ENCODE results near the gene RAB9B. TPM values are rescaled to one million over a fixed set of nuclear protein-coding genes. Genes with fewer than 3 reads are reported as not detected.

RAB9B gene, protein sequence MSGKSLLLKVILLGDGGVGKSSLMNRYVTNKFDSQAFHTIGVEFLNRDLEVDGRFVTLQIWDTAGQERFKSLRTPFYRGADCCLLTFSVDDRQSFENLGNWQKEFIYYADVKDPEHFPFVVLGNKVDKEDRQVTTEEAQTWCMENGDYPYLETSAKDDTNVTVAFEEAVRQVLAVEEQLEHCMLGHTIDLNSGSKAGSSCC
- total RNA-seq (under 1 TPM; 0.18 to 0.25 TPM), total RNA-seq (0.23 to 0.30 reads per million in 2 donors)

DNA sequence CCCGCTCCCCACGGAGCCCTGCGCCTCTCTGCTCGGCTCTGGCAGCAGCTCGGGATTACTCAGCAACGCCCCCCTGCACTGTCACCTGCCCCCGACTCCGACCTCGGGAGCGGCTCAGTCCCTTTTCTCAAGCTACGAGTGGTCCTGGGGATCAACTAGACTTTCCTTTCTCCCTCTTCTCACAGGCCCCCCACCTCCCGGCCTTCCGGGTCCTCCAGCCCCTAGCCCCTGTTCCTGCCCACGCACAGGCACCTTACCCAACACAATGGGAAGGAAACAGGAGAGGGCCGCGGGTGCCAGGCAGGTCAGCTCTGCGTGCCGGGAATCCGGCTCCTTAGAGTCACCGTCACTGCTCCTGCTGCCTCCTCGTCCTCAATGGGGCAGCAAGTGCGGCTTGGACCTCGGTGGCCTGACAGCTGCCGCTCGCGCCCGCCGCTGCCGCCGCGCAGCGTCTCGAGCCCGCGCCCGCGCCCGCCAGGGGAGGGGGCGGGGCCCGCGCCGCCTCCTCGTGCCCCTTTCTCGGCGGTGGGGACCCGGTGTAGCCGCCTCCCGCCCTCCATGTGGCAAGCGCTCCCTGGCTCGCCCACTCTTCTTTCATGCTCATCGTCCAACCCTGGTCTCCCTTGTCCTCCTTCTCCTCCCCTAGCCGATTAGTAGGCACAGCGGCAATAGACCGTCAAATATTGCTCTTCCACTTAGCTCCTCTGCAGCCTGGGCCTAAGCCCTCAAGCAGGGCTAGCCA is at the start of gene RAB9B:
RAB9B (minus strand) TSS at position 455 of the 742 bp plus-strand sequence. CDS start 6,473 bp downstream, outside the sequence.
- H3K27me3 Mint-ChIP-seq = peaks cover 9% of the 10 kb centered on the region
- H3K9me3 ChIP-seq (ENCODE audit: control insufficient read depth, low read length, poor library complexity, severe bottlenecking) = no peaks in the 10 kb centered on the region
- H3K27ac Mint-ChIP-seq = peak within 1 kb of the TSS; percentile 79
- H3K4me1 Mint-ChIP-seq = peaks cover 4% of the 10 kb centered on the region
- H3K4me3 Mint-ChIP-seq = peak within 1 kb of the TSS; percentile 97
- H3K36me3 Mint-ChIP-seq (ENCODE audit: low read depth) = no peaks in the 10 kb centered on the region
- DNase-seq = peak in 1 of 3 donors; percentile 3
- ATAC-seq = peak; percentile 87

DNA sequence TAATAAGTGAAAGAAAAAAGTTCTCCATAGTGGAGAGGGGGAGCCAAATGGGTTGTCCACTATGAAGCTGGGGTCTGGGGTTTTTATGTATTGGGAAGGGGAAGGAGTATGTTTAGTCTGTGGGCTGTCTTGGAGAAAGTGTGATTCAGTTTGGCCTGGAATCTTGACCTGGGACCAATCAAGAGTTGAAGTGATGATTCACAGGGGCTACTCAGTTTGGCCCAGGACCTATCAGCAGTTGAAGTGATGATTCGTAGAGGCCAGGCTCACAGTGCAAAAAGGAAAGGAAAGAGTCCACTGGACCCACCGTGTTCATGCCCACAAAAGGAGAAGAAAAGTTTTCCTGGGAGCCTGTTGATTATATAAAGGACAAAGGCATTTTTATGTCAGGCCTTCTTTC is 47.3 kb upstream of the RAB9B start:
- Mint-ChIP-seq H3K4me3 (no peak overlapping the region), H3K27me3 (no peaks in the 10 kb centered on the region)
- ATAC-seq = no peak

DNA sequence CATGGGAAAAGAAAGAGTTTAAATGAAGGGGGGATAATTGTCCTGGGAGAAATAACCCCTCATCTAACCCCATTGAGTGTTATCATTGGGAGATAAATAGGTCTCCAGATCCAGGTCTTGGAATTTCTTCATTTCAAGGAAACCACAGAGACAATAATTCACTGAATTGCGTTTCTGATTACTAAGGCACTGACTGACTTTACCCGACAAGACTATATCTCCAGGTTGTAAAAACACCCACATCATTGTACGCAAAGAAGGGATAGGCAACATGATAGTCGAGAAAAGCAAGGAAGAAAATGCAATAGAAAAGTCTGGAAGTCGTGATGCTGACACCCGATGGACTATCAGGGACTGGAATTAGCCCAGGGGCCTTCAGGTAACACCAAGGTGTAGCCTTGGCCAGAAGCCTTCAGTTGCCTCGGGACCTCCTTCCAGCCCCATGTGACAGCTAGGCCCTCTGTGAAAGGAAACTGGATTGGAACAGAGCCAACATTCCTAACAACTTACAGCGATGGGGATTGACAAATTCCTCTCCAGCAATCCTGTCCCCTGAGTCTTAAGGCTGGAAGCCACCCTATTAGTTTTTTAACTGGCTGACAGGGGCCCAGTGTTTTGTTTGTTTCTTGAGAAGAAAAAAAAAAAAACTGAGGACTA is 46.5 kb upstream of the RAB9B start:
- Mint-ChIP-seq H3K4me1 (no peaks in the 10 kb centered on the region), H3K27ac (no peak overlapping the region), H3K27me3 (no peaks in the 10 kb centered on the region), H3K36me3 (ENCODE audit: low read depth) (no peaks in the 10 kb centered on the region), H3K4me3 (no peak overlapping the region)
- peaks cover 2% of the 10 kb centered on the region for H3K9me3 ChIP-seq (ENCODE audit: control insufficient read depth, low read length, poor library complexity, severe bottlenecking)
- DNase-seq (no peak), ATAC-seq (no peak)

More for the DNA sequence above, 47.3 kb upstream of the RAB9B start:
- Mint-ChIP-seq H3K27ac (no peak overlapping the region), H3K36me3 (ENCODE audit: low read depth) (no peaks in the 10 kb centered on the region), H3K4me1 (no peaks in the 10 kb centered on the region)
- DNase-seq = no peak
- H3K9me3 ChIP-seq (ENCODE audit: control insufficient read depth, low read length, poor library complexity, severe bottlenecking) = peaks cover 2% of the 10 kb centered on the region

DNA sequence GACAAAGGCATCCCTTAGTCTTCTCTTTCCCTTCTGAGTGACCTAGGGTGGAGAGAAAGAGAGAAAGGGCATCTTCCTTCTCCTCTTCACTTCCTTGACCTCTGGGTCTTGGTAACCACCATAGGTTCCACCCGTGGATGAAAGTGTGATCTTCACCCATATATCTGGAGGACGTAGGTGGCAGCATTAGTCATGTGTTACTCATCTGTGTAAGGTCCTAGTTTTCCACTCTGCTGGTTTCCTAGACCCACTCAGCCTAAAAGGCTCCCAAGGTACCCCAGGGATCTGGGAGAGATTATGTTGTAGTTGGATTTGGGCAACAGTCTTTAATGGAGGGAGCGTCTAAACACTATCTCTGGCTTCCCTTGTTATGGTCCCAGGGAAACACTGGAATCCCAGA is 45.5 kb upstream of the RAB9B start:
- ATAC-seq (no peak), DNase-seq (no peak)
- H3K9me3 ChIP-seq (ENCODE audit: control insufficient read depth, low read length, poor library complexity, severe bottlenecking) = peaks cover 2% of the 10 kb centered on the region
- no peaks in the 10 kb centered on the region for H3K27me3 Mint-ChIP-seq
- no peaks in the 10 kb centered on the region for H3K36me3 Mint-ChIP-seq (ENCODE audit: low read depth)
- H3K27ac Mint-ChIP-seq = no peak overlapping the region
- H3K4me1 Mint-ChIP-seq = no peaks in the 10 kb centered on the region
- H3K4me3 Mint-ChIP-seq = no peak overlapping the region

DNA sequence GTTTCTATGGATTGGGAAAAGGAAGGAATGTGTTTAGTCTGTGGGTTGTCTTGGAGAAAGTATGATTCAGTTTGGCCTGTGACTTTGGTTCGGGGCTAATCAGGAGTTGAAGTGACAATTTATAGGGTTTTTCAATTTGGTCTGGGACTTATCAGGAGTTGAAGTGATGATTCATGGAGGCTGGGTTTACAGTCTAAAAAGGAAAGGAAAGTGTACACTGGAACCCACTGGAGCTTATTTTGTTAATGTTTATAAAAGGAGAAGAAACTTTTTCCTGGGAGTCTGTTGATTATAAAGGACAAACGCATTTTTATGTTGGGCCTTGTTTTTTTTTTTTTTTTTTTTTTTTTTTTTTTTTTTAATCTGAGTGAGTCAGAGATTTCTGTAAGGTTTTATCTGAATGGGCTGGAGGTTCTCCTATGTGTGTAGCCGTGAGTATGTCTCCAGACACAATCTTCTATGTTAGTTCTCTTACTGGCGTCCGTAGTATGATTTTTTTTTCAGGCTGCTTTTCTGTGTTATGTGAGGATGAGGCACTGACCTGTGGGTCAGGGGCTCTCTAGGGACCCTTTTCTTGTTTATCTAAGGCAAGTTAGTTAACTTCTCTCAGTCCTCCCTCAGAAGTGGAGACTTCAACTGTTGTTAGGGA is 33.0 kb upstream of the RAB9B start:
- ATAC-seq (no peak), DNase-seq (no peak)
- H3K9me3 ChIP-seq (ENCODE audit: control insufficient read depth, low read length, poor library complexity, severe bottlenecking) = no peaks in the 10 kb centered on the region
- Mint-ChIP-seq H3K4me3 (no peak overlapping the region), H3K27me3 (no peaks in the 10 kb centered on the region), H3K4me1 (no peaks in the 10 kb centered on the region), H3K36me3 (ENCODE audit: low read depth) (no peaks in the 10 kb centered on the region), H3K27ac (no peak overlapping the region)

DNA sequence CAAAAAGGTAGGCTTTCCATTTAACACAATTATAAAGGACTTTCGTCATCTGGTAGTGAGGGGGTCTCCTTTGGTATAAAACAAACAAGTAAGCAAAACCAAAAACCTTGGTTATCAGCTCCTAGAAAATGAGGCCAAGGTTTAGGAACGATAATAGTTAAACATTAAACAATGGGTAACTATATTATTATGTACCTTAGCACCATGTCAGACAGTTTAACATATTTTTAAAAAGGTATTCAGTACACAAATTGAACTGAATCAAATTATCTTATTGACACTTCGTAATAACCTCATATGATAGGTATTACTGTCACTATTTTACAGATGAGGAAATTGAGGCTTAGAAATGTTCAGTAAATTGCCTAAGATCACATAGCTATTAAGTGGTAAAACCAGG is 32.1 kb upstream of the RAB9B start:
- no peaks in the 10 kb centered on the region for H3K9me3 ChIP-seq (ENCODE audit: control insufficient read depth, low read length, poor library complexity, severe bottlenecking)
- no peaks in the 10 kb centered on the region for H3K4me1 Mint-ChIP-seq
- DNase-seq (no peak), ATAC-seq (no peak)
- no peaks in the 10 kb centered on the region for H3K27me3 Mint-ChIP-seq
- no peaks in the 10 kb centered on the region for H3K36me3 Mint-ChIP-seq (ENCODE audit: low read depth)
- H3K27ac Mint-ChIP-seq = no peak overlapping the region
- no peak overlapping the region for H3K4me3 Mint-ChIP-seq

DNA sequence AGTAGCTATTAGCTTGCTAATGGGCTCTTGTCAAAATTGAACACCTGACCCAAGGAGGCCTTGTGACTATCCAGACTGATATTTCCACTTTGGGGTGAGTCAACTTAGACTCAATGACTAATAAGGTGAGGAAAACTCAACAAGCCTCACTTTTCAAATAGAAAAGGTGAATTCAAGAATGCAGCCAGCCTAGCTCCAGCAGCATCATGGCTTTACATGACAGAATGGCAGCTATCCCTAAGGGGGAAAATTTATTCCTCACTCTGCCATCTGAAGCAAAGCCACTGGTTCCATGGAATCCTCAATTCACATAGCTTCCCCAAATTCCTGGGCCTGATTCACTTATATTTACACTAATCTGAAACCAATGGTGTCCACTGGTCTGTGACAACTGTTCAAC is 29.1 kb upstream of the RAB9B start:
- Mint-ChIP-seq H3K27me3 (no peaks in the 10 kb centered on the region), H3K4me1 (no peaks in the 10 kb centered on the region), H3K36me3 (ENCODE audit: low read depth) (no peaks in the 10 kb centered on the region), H3K4me3 (no peak overlapping the region), H3K27ac (no peak overlapping the region)
- no peaks in the 10 kb centered on the region for H3K9me3 ChIP-seq (ENCODE audit: control insufficient read depth, low read length, poor library complexity, severe bottlenecking)
- DNase-seq = no peak
- no peak for ATAC-seq

DNA sequence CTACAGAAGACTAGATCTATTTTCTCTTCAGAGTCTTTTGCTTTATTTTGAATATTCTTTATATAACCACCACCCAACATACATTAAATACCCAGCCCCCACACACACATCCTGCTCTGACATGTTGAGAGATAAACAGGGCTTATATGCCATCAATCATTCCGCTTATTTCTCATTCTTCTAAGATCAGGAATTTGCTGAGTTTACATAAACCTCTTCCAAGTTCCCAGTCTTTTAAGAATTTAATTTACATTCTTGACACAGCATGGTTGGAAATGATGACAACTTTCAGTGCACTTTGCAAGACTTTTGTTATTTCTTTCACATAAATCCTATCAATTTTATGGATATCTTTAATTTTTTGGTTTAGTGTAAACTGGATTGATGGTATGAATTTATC is 17.5 kb upstream of the RAB9B start:
- no peak for DNase-seq
- no peaks in the 10 kb centered on the region for H3K9me3 ChIP-seq (ENCODE audit: control insufficient read depth, low read length, poor library complexity, severe bottlenecking)
- no peaks in the 10 kb centered on the region for H3K4me1 Mint-ChIP-seq
- no peaks in the 10 kb centered on the region for H3K27me3 Mint-ChIP-seq
- no peaks in the 10 kb centered on the region for H3K36me3 Mint-ChIP-seq (ENCODE audit: low read depth)
- ATAC-seq = no peak
- H3K4me3 Mint-ChIP-seq = no peak overlapping the region
- H3K27ac Mint-ChIP-seq = no peak overlapping the region

DNA sequence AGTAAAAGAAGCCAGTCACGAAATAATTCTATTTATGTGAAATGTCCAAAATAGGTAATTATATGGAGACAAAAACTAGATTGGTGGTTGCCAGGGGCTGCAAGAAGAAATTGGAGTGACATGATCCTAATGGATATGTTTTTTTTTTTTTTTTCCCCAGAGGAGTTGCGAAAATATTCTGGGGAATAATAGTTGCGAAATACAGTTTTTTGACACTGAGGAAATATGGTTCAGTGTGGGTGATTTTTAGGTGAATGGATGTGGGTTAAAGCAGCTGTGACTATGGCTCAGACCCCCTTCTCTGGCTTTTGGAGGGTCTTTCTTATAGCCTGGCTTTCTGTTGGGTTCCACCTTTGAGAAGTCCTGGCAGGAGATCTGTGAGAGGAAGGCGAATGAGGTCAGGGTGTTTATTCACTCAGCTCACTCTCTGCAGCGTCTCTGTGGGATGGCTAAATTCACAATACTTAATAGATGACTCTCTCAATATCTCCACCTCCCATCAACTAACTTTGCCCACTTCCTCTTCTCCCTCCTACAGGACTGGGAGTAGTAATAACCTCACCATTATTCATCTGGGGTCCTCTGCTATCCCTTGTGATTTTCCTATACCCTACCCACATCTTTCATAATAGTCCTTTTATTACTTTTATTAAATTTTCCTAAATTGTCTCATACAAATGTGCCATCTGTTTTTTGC is 15.3 kb upstream of the RAB9B start:
- Mint-ChIP-seq H3K4me3 (no peak overlapping the region), H3K36me3 (ENCODE audit: low read depth) (no peaks in the 10 kb centered on the region), H3K27ac (no peak overlapping the region), H3K27me3 (no peaks in the 10 kb centered on the region), H3K4me1 (no peaks in the 10 kb centered on the region)
- no peak for DNase-seq
- H3K9me3 ChIP-seq (ENCODE audit: control insufficient read depth, low read length, poor library complexity, severe bottlenecking) = no peaks in the 10 kb centered on the region
- no peak for ATAC-seq

DNA sequence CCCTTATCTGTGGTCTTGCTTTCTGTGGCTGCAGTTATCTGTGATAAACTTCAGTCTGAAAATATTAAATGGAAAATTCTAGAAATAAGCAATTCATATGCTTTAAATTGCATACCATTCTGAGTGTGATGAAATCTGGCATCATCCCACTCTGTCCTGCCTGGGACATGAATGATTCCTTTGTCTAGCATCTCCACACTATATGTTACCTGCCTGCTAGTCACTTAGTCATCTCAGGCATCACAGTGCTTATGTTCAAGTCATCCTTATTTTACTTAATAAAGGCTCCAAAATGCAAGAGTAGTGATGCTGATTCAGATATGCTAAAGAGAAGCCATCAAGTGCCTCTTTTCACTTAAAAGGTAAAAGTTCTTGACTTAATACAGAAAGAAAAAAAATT is 14.3 kb upstream of the RAB9B start:
- no peaks in the 10 kb centered on the region for H3K9me3 ChIP-seq (ENCODE audit: control insufficient read depth, low read length, poor library complexity, severe bottlenecking)
- no peak for ATAC-seq
- DNase-seq = no peak
- Mint-ChIP-seq H3K36me3 (ENCODE audit: low read depth) (no peaks in the 10 kb centered on the region), H3K27ac (no peak overlapping the region), H3K27me3 (no peaks in the 10 kb centered on the region), H3K4me1 (no peaks in the 10 kb centered on the region), H3K4me3 (no peak overlapping the region)

DNA sequence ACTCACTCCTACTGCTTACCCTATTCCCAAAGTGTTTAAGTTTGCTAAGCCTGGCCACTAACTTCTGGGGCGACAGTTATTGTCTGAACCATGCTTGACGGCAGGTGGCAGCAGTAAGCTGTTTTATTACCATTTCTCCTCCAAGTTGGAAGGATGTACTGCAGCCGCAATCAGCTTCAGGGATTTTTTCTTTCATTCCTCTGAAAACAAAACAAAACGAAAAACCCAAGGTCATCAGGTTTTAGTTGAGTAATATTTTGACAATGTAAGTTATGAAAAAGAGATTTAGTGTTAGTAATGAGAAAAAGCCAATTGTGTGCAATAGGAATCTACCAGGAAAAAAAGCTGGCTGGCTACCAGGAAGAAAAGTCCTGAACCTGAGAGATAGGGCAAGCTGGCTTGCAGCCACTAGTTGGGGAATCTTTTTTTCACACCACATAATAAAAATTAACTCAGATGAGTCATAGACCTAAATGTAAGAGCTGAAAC is 13.2 kb upstream of the RAB9B start:
- peak; percentile 53 for ATAC-seq
- H3K9me3 ChIP-seq (ENCODE audit: control insufficient read depth, low read length, poor library complexity, severe bottlenecking) = no peaks in the 10 kb centered on the region
- no peaks in the 10 kb centered on the region for H3K27me3 Mint-ChIP-seq
- no peaks in the 10 kb centered on the region for H3K4me1 Mint-ChIP-seq
- H3K36me3 Mint-ChIP-seq (ENCODE audit: low read depth) = no peaks in the 10 kb centered on the region
- DNase-seq = peak; percentile 11 to 22 (median 13)
- H3K27ac Mint-ChIP-seq = no peak overlapping the region
- H3K4me3 Mint-ChIP-seq = no peak overlapping the region

DNA sequence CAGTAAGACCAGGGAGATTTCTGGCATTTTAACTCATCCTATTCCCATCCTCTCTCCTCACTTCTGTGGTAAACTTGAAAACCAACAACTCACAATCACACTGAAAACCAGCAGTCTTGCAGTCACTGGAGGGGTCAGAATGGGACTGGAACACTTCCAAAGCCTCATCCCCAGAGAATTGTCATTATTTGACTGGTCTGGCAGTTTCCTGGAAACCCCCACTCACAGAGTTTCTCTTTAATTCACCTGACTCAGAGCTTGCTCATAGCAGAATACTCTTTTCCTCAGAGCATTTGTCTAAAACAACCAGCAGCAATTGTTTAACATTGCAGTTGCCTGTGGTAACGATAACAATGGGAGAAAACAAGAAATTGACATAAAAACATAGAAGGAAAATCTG is 7.3 kb upstream of the RAB9B start:
- ATAC-seq (no peak), DNase-seq (no peak)
- no peaks in the 10 kb centered on the region for H3K36me3 Mint-ChIP-seq (ENCODE audit: low read depth)
- no peak overlapping the region for H3K27ac Mint-ChIP-seq
- H3K4me3 Mint-ChIP-seq = no peak overlapping the region
- H3K4me1 Mint-ChIP-seq = no peaks in the 10 kb centered on the region
- no peaks in the 10 kb centered on the region for H3K27me3 Mint-ChIP-seq
- no peaks in the 10 kb centered on the region for H3K9me3 ChIP-seq (ENCODE audit: control insufficient read depth, low read length, poor library complexity, severe bottlenecking)
